AG08395 (cell line): ENCODE measurements around the gene TBK1.

Experiments
- DNase-seq: peaks from one replicate; pipeline ENCODE4 v3.0.0; 2012; ENCODE audit warnings: mixed read lengths, low spot score

The TBK1 gene

DNA sequence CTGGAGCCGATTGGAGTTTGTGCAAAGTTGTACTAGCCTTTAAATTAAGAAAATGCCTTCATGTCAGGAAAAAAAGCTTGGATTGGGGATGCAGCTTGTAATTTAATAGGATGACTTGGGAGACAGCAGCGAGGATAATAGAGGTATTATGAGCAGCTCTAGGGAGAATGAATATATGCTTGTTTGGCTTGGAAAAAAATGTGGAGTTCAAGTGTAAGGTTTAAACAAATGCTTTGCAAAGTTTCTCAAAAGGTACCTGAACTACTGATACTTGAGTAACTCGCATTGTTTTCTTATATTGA lies 93.1 kb downstream of the TBK1 start:
- no peak for DNase-seq

DNA sequence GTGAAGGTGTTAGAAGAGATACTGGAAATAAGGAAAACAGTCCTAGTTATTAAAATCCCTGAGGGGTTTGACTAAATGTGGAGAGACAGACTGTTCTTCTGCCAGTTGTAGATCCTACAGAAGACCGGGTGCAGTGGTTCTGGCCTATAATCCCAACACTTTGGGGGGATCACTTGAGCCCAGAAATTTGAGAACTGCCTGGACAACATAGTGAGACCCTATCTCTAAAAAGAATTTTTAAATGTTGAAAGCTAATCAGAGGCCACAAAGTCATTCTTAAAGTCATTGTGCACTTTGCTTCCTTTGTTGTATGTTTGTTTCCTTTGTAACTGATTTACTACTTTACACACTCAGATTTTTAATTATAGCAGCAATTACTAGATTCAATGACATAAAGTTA lies 97.2 kb downstream of the TBK1 start:
- no peak for DNase-seq

DNA sequence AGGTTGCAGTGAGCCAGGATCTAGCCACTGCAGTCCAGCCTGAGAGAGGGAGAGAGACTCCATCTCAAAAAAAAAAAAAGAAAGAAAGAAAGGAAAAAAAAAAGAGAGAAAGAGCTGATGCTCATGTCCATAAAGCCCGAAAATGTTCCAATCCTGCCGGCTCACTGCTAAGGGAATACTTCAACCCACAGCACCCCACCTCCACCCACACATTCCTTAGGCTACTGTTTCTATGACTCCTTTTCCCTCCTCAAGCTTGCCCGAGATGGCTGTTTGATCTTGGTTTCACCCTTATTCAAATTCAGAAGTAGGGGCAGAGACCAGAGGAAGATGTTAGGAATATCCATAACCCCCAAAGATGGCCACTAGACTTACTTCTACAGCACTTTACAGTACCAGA lies 98.8 kb downstream of the TBK1 start:
- no peak for DNase-seq

DNA sequence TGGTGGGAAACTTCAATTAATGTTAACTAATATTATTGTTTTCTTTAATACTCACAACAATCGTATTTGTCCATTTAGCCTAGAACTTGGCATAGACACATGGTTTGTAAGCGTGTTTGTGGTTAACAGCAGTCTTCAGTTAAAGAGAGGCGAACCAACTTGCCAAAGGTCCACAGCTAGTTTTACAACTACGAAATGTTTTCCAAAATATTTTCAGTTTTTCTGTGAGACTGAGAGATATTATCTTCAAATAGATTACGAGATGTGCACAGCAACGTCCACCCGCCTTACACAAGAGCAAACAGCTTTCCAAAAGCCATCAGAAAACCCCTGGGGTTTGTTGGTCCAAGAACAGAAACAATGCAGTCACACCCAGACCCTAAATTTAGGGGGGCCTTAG lies 99.8 kb downstream of the TBK1 start:
- DNase-seq: peak; percentile 53
